Right ventricle myocardium superior (tissue), 1 donor: Measurements from ENCODE around the gene NUTM2E. TPM values are rescaled to one million over a fixed set of nuclear protein-coding genes. Genes with fewer than 3 reads are reported as not detected.
"Not testable (repeated sequence)": the region's sequence is repeated elsewhere in the genome, so short reads cannot be mapped to it uniquely, and the experiment has no call there.

Experiments used
- ATAC-seq: fragments of 200-7000 bp; cut with Tn5 transposase; one replicate; pipeline ENCODE4 v1.9.1; 2020; ENCODE audit warnings: mild to moderate bottlenecking; ENCODE audit not compliant: poor library complexity
- DNase-seq: peaks from one replicate; pipeline ENCODE4 v3.0.0-alpha.2; 2020
- intact Hi-C: fragments of 100-400 bp; cut with DNase I; formaldehyde crosslinking; loops from one replicate; pipeline ENCODE4 v1.11.2; 2022
- total RNA-seq: library from RNA; stranded (reverse); fragmentation: NEBNext Ultra II Directional; extraction: Animal tissue kit (Norgen Biotek cat#: 25700); gene quantifications from one replicate; pipeline ENCODE4 v1.2.1, GENCODE V29; 2021
- donor health status: DM: no; HTN: yes; CAD: no; lungs with severe emphysema.

The NUTM2E gene
- total RNA-seq, 1 donor from 2014 or later = not detected

DNA sequence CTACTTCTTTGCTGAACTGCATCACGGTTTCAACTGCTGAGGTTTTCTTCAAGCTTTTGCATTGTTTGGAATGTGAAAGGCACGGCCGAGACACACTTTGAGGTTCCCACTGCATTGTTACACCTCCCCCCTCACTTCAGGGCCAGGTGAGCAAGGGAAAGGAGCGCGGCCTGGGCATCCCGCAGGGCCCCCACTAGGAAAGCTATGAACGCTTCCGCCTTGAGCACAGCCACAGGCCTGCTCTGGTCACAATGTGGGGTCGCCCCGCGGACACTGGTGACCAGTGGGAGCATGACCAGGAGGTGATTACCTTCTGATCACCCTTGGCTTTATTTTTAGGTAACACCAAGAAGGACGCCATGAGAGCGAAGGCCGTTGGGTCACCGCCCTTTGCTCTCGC lies 11.9 kb downstream of the NUTM2E start:
- intact Hi-C loops, ATAC-seq, DNase-seq: not testable (repeated sequence)

DNA sequence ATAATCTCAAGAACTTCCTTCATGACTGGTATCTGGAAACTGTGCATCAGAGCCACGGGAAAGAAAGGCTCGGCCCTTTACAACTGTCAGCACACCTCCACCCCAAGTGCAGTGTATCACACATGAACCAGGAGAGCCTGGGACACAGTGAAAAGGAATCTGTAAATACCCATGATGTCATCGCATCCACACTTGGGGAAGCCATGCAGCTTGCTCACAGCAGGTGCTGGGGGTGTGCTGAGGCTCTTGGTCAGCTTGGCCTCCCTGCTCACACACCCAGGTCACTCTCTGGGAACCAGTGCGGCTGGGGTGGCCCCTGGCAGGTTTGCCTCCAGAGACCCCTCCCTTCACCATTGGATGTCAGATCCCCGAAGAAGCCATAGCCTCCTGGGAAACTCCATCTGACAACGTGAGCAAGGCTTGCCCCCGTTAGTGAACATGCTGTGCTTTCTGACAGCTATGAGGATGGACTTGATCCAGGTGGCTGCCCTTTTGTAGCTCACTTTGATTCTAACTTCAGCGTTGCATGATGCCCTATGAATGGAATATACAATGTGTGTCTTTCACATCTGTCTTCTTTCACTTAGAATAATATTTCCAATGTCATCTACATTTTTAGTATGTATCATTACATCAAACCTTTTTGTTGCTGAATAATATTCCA lies 26.8 kb downstream of the NUTM2E start:
- intact Hi-C loops, DNase-seq: not testable (repeated sequence)
- peak; percentile 85 for ATAC-seq

DNA sequence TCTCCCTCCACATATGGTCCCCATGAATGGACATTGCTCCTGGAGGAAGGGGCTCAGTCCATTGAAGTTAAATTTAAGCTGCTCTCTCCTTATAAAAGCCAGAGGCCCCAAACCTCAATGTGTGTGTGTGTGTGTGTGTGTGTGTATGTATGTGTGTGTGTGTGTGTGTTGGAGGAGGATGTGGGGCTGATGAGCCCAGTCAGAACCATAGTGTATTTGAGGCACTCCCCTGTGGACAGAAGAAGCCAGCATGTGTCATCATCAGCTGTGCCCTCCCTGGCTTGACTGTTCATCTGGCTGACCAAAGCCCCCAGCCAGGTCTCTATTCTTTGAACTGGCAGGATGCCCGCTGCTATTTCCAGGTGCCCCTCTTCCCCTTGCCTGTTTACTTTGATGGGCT lies 35.7 kb downstream of the NUTM2E start:
- DNase-seq, intact Hi-C loops, ATAC-seq: not testable (repeated sequence)

DNA sequence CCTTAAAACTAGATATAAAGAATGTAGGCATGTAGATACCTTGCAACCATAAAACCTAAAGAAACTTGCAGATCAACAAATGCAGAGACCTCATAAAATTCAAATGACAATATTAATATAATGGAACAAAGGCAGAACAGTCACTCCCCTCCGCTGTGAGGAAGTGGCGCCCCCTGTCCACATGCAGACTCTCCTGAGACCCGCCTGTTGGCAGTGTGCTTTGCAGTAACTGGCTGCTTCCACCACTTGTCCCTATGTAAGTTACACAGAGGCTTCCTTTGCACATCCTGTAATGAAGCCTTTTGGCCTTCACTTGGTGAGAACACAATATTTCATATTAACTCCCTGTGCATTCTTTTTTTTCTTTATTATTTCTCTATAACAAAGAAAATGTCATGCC lies 36.3 kb downstream of the NUTM2E start:
- DNase-seq, intact Hi-C loops, ATAC-seq: not testable (repeated sequence)

DNA sequence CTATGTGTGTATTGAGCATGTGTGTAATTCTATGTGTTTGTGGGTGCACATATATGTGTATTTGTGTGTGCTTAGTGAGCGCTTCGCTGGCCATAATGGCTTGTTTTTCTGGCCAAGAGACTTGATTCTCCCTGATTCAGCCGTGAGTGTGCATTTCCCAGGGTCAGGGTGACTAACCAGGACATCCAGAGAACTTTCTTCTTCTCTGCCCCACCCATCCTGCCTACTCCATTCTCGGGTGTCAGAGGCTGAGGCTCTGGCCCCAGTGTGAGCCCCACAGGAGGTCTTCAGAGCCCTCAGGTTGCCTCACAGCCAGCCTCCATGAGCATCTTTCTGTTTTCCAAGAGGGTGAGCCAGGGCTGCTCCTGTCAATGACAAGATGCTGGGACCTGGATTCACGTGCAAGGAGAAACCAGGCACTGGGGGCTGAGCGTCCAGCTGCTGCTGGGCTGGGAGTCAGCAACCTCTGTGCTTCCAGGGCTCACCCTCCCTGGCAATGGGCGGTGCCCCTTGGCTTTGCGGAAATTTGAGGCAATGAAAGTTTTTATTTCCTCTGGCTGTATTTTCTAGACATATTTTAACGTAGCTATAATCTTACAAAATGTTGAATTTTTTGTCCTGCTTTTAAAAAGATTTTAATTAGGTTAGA lies 40.5 kb downstream of the NUTM2E start:
- intact Hi-C loops, DNase-seq, ATAC-seq: not testable (repeated sequence)

DNA sequence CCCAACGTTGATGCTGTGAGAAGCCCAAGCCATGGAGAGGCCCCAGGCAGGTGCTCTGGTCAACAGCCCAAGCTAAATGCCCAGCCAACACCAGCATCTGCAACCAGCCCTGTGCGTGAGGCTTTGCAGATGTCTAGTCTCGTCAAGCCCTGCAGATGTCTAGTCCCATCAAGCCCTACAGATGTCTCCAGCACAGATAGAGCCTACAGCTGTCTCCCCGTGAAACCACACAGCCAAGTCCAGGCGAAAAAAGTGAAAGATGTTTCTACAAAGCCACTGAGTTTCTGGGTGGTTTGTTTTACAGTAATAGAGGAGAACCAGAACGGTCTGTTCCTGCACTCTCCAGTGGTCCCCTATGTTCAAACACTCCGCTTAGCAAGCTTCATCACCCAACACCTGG lies 41.5 kb downstream of the NUTM2E start:
- DNase-seq, intact Hi-C loops, ATAC-seq: not testable (repeated sequence)

DNA sequence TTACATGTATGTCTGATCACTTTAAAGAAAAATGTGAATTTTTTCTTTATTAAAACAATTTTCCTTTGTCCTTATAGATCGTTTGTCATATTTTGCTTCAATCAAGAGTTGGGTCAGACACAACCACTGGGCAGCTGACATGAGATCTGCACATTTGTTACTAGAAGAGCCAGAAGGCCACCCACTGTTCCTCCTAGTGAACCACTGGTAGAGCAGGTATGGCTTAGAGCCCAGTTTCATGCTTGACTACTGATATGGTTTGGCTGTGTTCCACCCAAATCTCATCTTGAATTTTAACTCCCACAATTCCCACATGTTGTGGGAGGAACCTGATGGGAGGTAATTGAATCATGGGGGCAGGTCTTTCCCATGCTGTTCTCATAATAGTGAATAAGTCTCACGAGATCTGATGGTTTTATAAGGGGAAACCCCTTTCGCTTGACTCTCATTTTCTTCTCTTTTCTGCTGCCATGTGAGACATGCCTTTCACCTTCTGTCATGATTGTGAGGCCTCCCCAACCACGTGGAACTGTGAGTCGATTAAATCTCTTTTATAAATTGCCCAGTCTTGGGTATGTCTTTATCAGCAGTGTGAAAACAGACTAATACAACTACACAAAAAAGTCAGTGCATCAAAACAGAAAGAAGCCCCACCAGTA lies 43.0 kb downstream of the NUTM2E start:
- intact Hi-C loops, DNase-seq: not testable (repeated sequence)
- peak; percentile 93 for ATAC-seq

DNA sequence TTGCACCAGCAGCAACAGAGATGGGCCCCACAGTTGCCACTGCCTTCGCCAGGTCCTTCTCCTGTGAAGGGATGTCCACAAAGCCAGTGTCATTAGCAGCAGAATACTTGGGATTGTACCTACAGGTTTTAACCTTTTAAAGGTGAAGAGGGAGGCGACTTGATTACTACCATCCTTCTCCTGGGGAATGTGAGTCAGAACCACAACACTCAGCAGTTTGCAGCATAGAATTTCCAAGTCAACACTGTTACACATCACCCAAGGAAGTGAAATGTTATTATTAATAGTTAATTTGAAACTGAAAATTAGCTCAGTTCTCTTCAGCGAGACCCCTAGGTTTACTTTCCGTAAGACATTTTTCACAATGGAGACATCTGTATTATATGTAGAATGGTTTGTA lies 45.2 kb downstream of the NUTM2E start:
- ATAC-seq, DNase-seq, intact Hi-C loops: not testable (repeated sequence)

Other genes starting within 250 kb of the NUTM2E start
- 0.22 TPM for gene SFTPA1, start 215.8 kb upstream of the NUTM2E start, total RNA-seq
- 1.2 TPM for gene NUTM2B, start 123.5 kb upstream of the NUTM2E start, total RNA-seq
- gene SFTPD, start 122.4 kb downstream of the NUTM2E start, total RNA-seq = 0.81 TPM